KG1 (cell line): ENCODE measurements around the gene CDCP2.

Experiments
- DNase-seq: peaks from one replicate; lab custom pipeline; 2025; lab: John Stamatoyannopoulos, UW

CDCP2 gene

DNA sequence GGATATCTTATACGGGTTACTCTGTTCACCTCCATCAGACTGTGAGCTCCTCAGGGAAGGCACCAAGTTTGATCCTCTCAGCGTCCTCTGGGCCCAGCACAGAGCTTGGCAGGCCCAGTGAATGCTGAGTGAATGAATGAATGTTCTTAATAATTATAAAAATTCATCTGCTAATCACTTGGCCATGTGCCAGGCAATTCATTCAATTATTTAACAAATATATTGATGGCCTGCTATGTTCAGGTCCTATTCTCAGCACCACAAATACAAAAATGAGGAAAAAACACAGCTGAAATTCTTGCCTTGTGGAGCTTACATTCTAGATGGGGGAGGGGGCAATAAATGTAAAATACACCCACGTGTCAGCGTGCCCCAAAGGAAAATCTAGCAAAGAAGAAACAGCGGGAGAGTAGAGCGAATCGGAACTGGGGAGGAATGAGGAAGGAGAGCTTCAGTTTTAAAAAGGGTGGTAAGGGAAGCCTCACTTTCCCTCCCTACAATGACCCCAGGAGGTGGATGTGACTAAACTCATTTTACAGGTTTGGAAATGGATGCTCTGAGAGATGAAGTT, 15.8 kb downstream of the CDCP2 start:
- no peak for DNase-seq

- DNase-seq, result no peak
These were observed 16.4 kb downstream of the CDCP2 start for GRCh38 chr1:54136269-54136896.

DNA sequence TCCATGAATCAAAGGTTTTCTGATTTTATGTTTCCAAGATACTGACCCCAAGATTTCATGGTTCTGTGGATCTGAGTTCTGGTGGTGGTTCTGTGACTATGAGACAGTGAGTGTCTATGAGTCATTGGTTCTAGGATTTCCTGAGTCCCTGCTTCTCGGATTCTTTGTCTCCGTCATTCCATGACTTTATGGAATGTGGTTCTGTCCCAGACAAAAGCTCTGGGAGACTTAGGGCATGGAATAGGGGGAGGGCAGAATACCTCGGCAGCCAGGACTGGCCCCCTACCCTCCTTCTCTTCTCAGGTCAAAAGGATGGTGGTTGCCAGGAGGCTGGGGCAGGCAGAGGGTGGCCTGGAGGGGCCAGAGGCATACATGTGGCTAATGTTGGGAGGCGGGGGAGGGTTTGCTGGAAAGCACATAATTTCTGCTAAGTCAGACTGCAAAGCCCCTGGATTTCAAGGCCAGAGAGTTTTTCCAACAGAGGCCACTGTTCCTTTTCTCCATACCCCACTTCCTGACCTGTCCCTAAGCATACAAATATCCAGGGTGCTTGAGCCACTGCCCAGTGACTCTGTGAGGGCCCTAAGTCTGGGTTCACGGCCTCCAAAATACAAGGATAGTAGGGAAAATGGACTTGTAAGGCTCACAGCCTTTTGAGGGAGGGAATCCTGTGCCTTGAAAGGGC, 17.2 kb downstream of the CDCP2 start:
- DNase-seq, result no peak

GRCh38 chr1:54134295-54134694, 18.5 kb downstream of the CDCP2 start:
- DNase-seq, result no peak

GRCh38 chr1:54132495-54132894, 20.3 kb downstream of the CDCP2 start:
- DNase-seq, result no peak

DNA sequence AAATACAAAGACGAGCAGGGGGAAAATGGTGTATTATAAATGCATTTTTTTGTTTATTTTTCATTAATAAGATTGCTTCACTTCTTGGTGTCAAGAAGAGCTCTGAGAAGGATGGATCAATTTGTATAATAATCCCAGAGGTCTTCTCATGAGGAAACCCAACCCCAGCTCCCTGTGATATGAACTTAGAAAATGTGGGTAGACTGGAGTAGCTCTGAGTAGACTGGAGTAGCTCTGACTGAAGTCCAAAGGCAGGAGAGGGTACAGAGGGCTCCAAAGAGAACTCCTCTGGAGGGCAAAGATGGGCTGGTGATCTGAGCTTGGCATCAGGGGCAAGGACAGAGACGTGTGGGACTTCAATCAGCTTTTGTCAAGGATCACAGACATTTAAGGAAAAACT, 21.4 kb downstream of the CDCP2 start:
- DNase-seq, result no peak

DNA sequence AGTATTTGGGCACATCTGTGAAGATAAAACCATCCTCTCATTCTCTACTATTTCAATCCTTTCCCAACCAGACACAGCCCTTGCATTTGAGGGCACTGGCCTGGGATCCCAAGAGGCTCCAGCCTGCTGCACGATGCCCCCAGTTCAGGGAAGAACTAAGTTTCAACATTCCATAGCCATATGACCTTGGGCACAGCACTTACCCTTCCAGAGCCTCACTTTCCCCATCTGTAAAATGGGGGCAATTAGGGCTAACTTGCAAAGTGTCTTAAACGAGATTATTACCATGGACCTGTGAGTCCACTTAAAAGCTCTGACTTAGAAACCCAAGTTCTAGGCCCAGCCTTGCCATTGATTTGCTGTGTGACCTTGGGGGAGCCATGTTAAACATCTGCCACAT, 22.9 kb downstream of the CDCP2 start:
- DNase-seq, result no peak

DNA sequence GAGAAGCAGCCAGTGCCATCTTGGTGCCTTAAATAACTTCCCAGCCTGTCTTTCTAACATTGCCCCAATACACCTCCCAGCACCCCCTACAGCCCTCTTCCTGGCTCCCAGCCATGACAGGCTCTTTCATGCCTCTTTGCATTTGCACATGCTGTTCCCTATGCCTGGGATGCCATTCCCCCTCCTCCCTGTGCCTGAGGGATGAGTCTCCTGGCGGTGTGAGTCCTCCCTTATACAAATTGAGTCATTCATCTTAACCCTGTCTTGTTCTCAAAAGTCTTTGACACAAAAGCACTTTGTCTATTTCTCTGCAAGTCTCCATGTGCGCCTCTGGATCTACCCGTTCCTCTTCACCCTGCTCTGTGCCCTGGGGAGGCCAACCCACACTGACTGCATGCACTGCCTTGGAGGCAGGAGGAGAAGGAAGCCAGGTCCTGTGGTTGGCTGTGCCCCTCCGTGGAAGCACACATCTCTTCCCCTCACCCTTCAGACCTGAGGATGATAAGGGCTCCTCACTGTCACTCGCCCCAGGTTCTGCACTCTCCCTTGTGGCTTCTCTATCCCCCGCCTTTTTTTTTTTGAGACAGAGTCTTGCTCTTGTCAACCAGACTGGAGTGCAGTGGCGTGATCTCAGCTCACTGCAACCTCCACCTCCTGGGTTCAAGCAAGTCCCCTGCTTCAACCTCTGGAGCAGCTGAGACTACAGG, 25.1 kb downstream of the CDCP2 start:
- DNase-seq, result no peak

- DNase-seq, result no peak
These were observed 26.5 kb downstream of the CDCP2 start for GRCh38 chr1:54126271-54126815.

- DNase-seq, result no peak
These were observed 27.3 kb downstream of the CDCP2 start for GRCh38 chr1:54125386-54126070.

DNA sequence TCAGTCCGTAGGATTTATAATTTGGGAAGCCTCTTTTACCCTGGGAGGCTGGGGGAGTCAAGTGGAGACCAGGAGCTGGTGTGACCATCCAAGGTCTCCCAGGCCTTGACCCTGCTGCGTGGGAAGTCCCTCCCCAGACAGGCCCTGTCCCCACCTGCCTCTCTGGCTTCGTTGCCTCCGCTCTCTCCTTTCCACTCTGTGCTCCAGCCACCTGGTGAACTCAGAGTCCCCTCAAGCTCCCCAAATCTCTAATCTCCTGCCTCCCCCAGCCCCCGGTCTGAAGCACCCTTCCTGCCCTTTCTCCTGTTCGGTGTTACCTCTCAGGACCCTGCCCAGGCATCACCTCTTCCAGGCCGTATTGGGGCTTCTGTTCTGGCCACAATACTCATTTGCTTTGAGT, 27.9 kb downstream of the CDCP2 start:
- DNase-seq, result no peak

DNA sequence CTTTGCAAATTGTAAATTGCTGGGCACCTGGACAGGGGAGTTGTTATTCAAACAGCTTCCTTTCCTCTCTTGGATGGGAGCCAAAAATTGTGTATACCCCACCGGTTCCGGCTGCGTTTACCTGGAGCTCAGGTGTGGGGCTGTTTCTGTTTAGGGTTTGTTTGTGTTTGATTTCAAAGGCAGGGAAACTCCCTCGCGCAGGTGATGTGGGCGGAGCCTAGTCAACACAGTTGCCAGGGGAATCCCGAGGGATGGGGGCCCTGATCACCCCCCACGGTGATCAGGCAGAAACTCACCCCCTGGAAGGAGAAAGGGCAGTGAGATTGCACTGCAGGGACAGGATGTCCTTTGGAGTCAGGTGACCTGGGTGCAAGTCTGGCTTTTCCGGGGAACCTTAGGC, 28.3 kb downstream of the CDCP2 start:
- no peak for DNase-seq

GRCh38 chr1:54122992-54123391, 29.8 kb downstream of the CDCP2 start:
- no peak for DNase-seq

GRCh38 chr1:54122135-54122751, 30.6 kb downstream of the CDCP2 start:
- DNase-seq, result no peak

DNA sequence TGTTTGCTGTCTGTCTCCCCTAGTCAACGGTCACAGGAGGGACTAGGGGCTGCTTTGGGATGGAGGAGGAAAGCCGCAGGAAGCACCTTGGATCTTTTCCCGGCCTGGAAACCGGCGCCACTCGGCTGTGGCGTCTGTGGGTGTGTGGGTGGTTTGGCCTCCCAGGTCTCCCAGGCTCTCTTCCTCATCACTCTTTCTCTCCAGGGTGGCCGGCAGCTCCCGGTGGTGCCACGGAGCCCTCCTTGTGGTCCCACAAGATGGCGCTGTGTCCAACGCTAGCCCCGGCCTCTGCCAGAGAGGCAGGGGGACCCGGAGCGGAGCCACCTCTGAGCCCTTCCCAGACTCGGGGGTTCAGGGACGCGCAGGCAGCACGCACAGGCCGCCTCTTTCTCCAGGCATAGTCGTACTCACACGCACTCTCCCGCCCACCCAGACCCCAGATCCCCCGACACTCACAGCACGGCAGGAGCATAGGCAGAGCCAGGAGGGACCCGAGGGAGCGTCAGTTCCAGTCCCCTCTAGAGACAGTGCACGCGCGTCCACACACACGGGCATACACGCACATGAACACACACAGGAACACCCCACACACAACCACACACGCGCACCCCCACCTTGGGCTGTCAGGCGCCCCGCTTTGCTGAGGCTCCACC, 31.2 kb downstream of the CDCP2 start:
- peak; percentile 42 for DNase-seq

DNA sequence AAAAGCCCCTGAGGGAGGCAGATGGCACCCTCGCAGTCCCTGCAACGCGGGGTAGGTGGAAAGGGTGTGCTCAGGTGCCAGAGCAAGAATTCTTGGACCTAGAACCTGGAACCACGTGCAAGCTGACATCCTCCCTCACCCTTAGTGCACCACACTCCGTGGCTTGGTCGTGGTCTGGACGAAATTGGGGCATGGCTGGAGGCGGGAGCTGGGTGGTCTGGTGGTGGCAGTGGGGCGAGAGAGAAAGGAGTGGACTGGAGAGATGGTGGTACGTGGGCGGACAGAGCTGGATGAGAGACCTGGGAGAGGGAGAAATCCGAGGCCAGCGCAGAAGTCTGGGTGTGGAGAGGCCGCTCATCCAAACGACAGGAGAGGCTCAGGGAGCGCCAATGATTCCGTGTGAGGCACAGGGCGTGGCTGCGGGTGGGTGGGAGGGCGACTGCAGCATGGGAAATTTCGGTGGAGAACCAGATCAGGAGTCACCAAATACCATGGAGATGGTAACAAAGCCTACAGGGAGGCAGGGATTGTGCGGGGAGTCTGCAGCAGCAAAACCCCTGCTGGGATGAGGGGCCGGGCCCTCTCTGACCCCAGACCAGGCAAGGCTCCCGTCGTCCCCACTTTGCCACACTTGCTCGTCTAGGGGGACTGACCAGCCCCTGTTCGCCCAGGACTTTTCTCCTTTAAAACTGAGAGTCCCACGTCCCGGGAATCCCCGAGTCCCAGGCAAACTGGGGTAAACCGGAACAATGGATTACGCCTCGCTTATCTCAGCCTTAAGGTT, 31.9 kb downstream of the CDCP2 start:
- no peak for DNase-seq

DNA sequence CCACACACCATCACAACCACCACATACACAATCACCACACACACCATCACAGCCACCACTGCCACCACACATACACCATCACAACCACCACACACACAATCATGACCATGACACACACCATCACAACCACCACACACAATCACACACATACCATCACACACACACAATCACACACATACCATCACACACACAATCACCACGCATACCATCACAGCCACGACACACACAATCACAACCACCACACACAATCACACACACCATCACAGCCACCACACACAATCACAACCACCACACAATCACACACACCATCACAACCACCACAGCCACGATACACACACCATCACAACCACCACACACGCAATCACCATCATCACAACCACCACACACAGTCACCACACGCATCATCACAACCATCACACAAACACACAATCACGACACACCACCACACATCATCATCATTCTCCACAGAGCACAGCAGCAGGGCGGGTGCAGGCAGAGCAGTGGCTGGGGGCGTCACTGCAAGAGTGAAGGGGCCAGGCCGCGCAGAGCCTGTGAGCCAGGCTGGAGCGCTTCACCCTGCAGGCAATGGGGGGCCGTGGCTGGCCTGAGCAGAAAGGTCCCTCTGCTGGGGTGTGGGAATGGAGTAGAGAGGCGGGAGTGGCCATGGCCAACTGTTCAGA, 32.6 kb downstream of the CDCP2 start:
- no peak for DNase-seq

GRCh38 chr1:54118704-54119103, 34.1 kb downstream of the CDCP2 start:
- DNase-seq, result no peak

GRCh38 chr1:54117815-54118563, 34.8 kb downstream of the CDCP2 start:
- no peak for DNase-seq
